OCI-LY7 (cell line): ENCODE measurements around the gene CDH12. TPM values are rescaled to one million over a fixed set of nuclear protein-coding genes. Genes with fewer than 3 reads are reported as not detected.

ENCODE experiments used
- BruUV-seq: library from RNA; stranded (reverse); fragments of 400-500 nt; replicated peaks from 2 replicates; lab custom pipeline; 2021; lab: Mats Ljungman, UMichigan
- CTCF ChIA-PET: fragments of 300-600 bp; sonication (Branson Sonifier 250); formaldehyde crosslinking; loops from one replicate; lab custom pipeline; 2022; ENCODE audit warnings: antibody characterized with exemption; ENCODE audit not compliant: unreplicated experiment; lab: Charles Lee
- POLR2A ChIA-PET: fragments of 300-600 bp; sonication (Branson Sonifier 250); formaldehyde crosslinking; loops from one replicate; lab custom pipeline; 2022; ENCODE audit warnings: antibody characterized with exemption; lab: Charles Lee
- DNase-seq: peaks from one replicate; pipeline ENCODE4 v3.0.0-alpha.2; 2015; ENCODE audit warnings: low spot score
- H2AFZ ChIP-seq: fragments of 200-600 bp; sonication (generic), shearing (Covaris generic); 2 replicates; pipeline ENCODE4 v1.6.1; 2014; ENCODE audit warnings: mild to moderate bottlenecking, antibody characterized with exemption, low read length, moderate library complexity
- H3K27ac ChIP-seq: fragments of 200-600 bp; sonication (generic); 2 replicates; pipeline ENCODE4 v1.5.1; 2014; ENCODE audit warnings: mixed run types, low read depth, mild to moderate bottlenecking, moderate library complexity, low read length, inconsistent platforms; ENCODE audit not compliant: poor library complexity, severe bottlenecking
- H3K36me3 ChIP-seq: fragments of 200-600 bp; sonication (generic); 2 replicates; pipeline ENCODE4 v1.6.1; 2014; ENCODE audit warnings: mild to moderate bottlenecking, antibody characterized with exemption, low read length, moderate library complexity, mixed read lengths; ENCODE audit not compliant: insufficient read depth
- H3K4me1 ChIP-seq: fragments of 200-600 bp; sonication (generic); 2 replicates; pipeline ENCODE4 v1.5.1; 2014; ENCODE audit warnings: mild to moderate bottlenecking, low read length; ENCODE audit not compliant: insufficient read depth, poor library complexity, severe bottlenecking
- H3K4me2 ChIP-seq: fragments of 200-600 bp; sonication (generic); 2 replicates; pipeline ENCODE4 v1.6.1; 2014; ENCODE audit warnings: mild to moderate bottlenecking, low read length
- H3K4me3 ChIP-seq: fragments of 200-600 bp; sonication (generic); 2 replicates; pipeline ENCODE4 v1.5.1; 2014; ENCODE audit warnings: mild to moderate bottlenecking, low read depth, low read length; ENCODE audit not compliant: poor library complexity, severe bottlenecking
- H3K79me2 ChIP-seq: fragments of 200-600 bp; sonication (generic); 2 replicates; pipeline ENCODE4 v1.6.1; 2016; ENCODE audit warnings: low read depth, mild to moderate bottlenecking, low read length, moderate library complexity, mixed read lengths; ENCODE audit not compliant: insufficient read depth
- H3K9me2 ChIP-seq: fragments of 200-600 bp; sonication (generic); 2 replicates; pipeline ENCODE4 v1.6.1; 2016; ENCODE audit warnings: mild to moderate bottlenecking, low read length, mixed read lengths; ENCODE audit not compliant: insufficient read depth
- H3K9me3 ChIP-seq: fragments of 200-600 bp; sonication (generic); 2 replicates; pipeline ENCODE4 v1.6.1; 2014; ENCODE audit warnings: mild to moderate bottlenecking, mixed run types, low read length, mixed read lengths
- H4K20me1 ChIP-seq: fragments of 200-600 bp; sonication (generic); 2 replicates; pipeline ENCODE4 v1.6.1; 2014; ENCODE audit warnings: mild to moderate bottlenecking, antibody characterized with exemption, low read length, moderate library complexity, mixed read lengths; ENCODE audit not compliant: insufficient read depth
- EZH2phosphoT487 ChIP-seq: fragments of 200-600 bp; sonication (generic); IDR thresholded peaks from 2 replicates; pipeline ENCODE4 v1.6.1; 2018; ENCODE audit warnings: low read depth, borderline replicate concordance, mild to moderate bottlenecking, mixed run types, antibody characterized with exemption, low read length, moderate library complexity, mixed read lengths
- intact Hi-C: fragments of 100-400 bp; cut with micrococcal nuclease; formaldehyde crosslinking; loops from one replicate; pipeline ENCODE4 v1.10.0; 2022; ENCODE audit not compliant: unreplicated experiment
- total RNA-seq, 2 experiments: library from RNA; depleted of rRNA in 1 of 2; stranded (reverse); fragments of >200 nt in 1 of 2; shearing (Covaris generic) in 1 of 2; gene quantifications; 2 replicates each; pipeline ENCODE4 v1.2.3, GENCODE V29; 2014 to 2022
- TF ChIP-seq, protein P1 (sequence below): fragments of 200-600 bp; sonication (generic); conservative IDR thresholded peaks from 2 replicates; pipeline ENCODE4 v1.5.1; 2014; ENCODE audit warnings: mild to moderate bottlenecking, antibody characterized with exemption, low read length, moderate library complexity, mixed read lengths

The CDH12 gene
- total RNA-seq, 2 experiments from 2014 or later: not detected

GRCh38 chr5:22751536-22751935 lies 101.6 kb downstream of the CDH12 start:
- ChIA-PET POLR2A (interaction anchor here (0.6 kb wide), 1 partner anchor 1031 kb away, joined by 3 read pairs; no protein-coding TSS in a partner anchor), CTCF (no interaction called here)
- TF ChIP-seq, protein P1, sequence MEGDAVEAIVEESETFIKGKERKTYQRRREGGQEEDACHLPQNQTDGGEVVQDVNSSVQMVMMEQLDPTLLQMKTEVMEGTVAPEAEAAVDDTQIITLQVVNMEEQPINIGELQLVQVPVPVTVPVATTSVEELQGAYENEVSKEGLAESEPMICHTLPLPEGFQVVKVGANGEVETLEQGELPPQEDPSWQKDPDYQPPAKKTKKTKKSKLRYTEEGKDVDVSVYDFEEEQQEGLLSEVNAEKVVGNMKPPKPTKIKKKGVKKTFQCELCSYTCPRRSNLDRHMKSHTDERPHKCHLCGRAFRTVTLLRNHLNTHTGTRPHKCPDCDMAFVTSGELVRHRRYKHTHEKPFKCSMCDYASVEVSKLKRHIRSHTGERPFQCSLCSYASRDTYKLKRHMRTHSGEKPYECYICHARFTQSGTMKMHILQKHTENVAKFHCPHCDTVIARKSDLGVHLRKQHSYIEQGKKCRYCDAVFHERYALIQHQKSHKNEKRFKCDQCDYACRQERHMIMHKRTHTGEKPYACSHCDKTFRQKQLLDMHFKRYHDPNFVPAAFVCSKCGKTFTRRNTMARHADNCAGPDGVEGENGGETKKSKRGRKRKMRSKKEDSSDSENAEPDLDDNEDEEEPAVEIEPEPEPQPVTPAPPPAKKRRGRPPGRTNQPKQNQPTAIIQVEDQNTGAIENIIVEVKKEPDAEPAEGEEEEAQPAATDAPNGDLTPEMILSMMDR: no peak
- TF ChIP-seq EZH2phosphoT487: no peak
- no peaks in the 10 kb centered on the region for H3K9me3 ChIP-seq
- no TSS peak for BruUV-seq
- H3K4me1 ChIP-seq: no peaks in the 10 kb centered on the region
- intact Hi-C loops: no loop called here
- H3K4me2 ChIP-seq: no peak overlapping the region
- no peak for DNase-seq
- H3K4me3 ChIP-seq: no peak overlapping the region
- no peak overlapping the region for H3K27ac ChIP-seq
- no peaks in the 10 kb centered on the region for H3K36me3 ChIP-seq
- no peaks in the 10 kb centered on the region for H4K20me1 ChIP-seq
- no peaks in the 10 kb centered on the region for H3K79me2 ChIP-seq
- no peak overlapping the region for H2AFZ ChIP-seq
- no peaks in the 10 kb centered on the region for H3K9me2 ChIP-seq

DNA sequence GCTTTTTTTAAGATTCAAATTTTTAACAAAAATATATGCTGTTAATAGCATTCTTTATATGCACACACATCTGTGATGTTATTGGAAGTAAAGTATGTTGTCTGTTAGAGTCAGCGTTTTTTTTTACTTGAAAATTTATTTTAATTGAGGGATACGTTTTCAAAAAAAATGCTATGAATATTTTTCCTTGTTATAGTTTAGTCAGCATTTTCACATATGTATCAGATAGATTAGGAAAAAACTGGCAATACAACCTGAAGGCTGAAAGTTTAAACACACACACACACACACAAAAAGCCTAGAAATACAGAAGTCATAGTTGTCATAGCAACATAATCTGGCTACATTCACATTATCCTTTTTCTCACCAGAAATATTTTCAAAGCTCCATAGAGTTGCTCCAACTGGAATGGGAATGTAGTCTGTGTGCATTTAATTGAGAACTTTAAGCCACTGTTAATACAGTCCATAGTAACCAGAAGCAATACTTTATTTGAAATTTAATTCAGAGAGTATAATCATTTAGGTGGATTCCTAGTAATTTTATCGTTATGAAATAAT lies 116.6 kb downstream of the CDH12 start:
- intact Hi-C loops: no loop called here
- CTCF ChIA-PET: no interaction called here
- no peaks in the 10 kb centered on the region for H3K4me1 ChIP-seq
- no peaks in the 10 kb centered on the region for H3K79me2 ChIP-seq
- no peak overlapping the region for H2AFZ ChIP-seq
- no peak overlapping the region for H3K4me2 ChIP-seq
- no peak overlapping the region for H3K4me3 ChIP-seq
- no peaks in the 10 kb centered on the region for H3K9me3 ChIP-seq
- no peak for DNase-seq
- no TSS peak for BruUV-seq
- no peaks in the 10 kb centered on the region for H3K9me2 ChIP-seq
- TF ChIP-seq, protein P1: no peak
- no peak for TF ChIP-seq EZH2phosphoT487
- POLR2A ChIA-PET: no interaction called here
- H3K36me3 ChIP-seq: no peaks in the 10 kb centered on the region
- H3K27ac ChIP-seq: no peak overlapping the region
- no peaks in the 10 kb centered on the region for H4K20me1 ChIP-seq

DNA sequence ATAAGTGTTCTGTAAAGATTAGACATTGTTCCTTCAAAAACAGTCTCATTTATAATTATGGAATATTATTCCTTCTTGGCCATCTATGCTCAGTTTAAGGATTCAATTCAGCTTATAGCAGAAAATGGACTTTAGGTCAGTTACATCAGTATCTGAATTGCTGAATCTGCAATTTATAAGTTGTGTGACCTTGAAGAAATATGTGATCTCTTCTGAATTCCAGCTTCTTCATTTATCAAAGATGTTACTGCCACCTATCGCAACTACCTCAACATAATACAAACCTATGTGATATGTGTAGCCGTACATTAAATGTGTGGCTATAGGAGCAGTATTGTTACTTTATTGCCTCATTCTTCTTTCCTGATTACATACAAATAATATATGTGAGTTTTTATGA lies 118.2 kb downstream of the CDH12 start:
- Histone ChIP-seq H3K9me3 (no peaks in the 10 kb centered on the region), H3K4me3 (no peak overlapping the region), H3K4me1 (no peaks in the 10 kb centered on the region), H4K20me1 (no peaks in the 10 kb centered on the region), H2AFZ (no peak overlapping the region), H3K9me2 (no peaks in the 10 kb centered on the region), H3K4me2 (no peak overlapping the region), H3K79me2 (no peaks in the 10 kb centered on the region), H3K27ac (no peak overlapping the region), H3K36me3 (no peaks in the 10 kb centered on the region)
- DNase-seq: no peak
- CTCF ChIA-PET: no interaction called here
- intact Hi-C loops: no loop called here
- POLR2A ChIA-PET: no interaction called here
- TF ChIP-seq, protein P1: no peak
- TF ChIP-seq EZH2phosphoT487: no peak
- no TSS peak for BruUV-seq
